Astrocyte (in vitro differentiated cells and primary cell): ENCODE results near the gene MDFI.

Source experiments
- EZH2 ChIP-seq: IDR thresholded peaks from 2 replicates; pipeline ENCODE4 v1.6.1; 2012; ENCODE audit warnings: mild to moderate bottlenecking, low read length, inconsistent platforms; ENCODE audit not compliant: insufficient read depth
- TF ChIP-seq, protein P1 (sequence below): IDR thresholded peaks from 2 replicates; pipeline ENCODE4 v1.5.1; 2011; ENCODE audit warnings: low read depth, mild to moderate bottlenecking, inconsistent platforms, low read length, moderate library complexity; ENCODE audit not compliant: insufficient read depth

DNA sequence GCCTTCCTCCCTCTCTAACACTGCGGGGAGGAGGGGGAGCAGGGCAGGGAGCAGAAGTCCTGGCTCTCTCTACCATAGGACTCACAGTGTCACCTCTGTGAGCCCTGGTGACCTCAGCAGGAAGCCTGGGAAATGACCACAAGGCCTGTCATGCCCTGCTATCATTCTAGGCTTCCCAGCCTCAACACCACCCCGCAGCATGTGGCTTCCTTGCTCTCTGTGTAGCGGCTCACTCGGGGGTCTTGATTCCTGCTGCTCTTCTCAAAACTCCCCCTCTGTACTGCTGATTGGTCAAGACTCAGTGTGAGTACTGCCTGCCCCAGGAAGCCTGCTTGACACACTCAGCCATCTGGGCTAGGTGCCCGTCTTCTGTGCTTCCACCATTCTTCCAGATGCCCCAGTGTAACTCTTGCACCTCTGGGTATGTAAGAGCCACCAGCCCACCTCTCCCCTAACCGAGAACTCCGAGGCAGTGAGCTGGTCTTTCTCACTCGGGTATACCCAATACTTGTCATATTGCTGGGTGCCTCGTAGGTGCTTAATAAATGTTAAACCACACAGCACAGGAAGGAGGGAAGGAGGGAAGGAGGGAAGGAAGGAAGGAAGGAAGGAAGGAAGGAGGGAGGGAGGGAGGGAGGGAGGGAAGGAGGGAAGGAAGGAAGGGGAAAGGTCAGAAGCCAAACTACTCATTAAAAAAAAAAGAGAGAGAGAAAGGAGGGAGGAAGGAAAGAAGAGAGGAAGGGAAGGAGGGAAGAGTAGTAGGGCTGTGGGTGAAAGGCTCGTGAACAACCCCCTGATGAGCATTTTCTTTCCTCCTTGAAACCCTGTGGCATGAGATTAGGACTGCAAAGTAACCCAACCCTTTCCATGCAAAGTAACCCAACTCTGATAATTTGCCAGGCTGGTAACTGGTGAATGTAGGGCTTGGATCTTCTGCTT is 5.0 kb downstream of the MDFI start:
- TF ChIP-seq EZH2: no peak
- TF ChIP-seq, protein P1, sequence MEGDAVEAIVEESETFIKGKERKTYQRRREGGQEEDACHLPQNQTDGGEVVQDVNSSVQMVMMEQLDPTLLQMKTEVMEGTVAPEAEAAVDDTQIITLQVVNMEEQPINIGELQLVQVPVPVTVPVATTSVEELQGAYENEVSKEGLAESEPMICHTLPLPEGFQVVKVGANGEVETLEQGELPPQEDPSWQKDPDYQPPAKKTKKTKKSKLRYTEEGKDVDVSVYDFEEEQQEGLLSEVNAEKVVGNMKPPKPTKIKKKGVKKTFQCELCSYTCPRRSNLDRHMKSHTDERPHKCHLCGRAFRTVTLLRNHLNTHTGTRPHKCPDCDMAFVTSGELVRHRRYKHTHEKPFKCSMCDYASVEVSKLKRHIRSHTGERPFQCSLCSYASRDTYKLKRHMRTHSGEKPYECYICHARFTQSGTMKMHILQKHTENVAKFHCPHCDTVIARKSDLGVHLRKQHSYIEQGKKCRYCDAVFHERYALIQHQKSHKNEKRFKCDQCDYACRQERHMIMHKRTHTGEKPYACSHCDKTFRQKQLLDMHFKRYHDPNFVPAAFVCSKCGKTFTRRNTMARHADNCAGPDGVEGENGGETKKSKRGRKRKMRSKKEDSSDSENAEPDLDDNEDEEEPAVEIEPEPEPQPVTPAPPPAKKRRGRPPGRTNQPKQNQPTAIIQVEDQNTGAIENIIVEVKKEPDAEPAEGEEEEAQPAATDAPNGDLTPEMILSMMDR: no peak
